Activated effector memory CD4-positive, alpha-beta T cell treated with Interleukin-2 at 50 U/mL for 16 hours (primary cell): ENCODE data around the gene CLIC2.
"Not testable (repeated sequence)": the region's sequence is repeated elsewhere in the genome, so short reads cannot be mapped to it uniquely, and the experiment has no call there.

Experiments
- DNase-seq: peaks from one replicate; pipeline ENCODE4 v3.0.0-alpha.2; 2020

The CLIC2 gene

DNA sequence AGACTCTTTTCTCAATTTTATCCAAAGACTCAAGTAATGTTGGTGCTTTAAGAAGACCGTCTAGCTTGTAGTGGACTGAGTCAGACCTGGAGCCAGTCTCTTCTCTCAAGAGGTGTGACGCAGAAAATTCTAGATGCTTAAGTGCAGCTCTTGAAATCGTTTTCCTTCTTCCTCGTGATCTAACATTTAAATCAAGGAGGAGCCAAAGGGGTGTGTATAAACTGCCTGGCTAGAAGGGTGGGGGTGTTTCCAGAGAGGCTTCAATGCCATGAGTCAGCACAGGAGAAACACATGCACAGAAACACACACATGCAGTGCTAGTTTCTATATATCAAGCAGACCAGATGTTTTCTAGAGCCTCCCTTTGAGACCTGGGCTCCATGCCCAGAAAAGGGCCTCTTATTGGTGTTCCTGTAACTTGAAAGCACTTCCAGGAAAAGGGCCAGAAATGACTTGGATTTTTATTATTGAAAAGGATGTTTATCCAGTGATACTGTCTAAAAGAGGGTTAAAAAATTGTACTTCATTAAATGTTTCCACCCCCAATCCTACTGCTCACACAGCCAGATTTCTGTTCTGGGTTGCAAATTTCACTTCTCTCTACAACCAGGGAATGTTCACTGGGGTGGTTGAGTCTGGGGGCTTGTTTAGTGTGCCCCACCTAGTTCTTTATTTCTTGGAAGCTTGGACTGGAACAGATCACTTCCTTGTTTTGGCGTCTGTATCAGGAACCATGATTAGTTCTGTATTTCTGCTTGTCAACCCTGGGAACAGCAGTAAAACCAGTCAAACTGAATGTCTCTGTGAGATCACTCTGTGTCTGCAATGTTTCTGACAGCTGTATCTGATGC, at the start of gene CLIC2:
Gene CLIC2, minus strand, starts transcription at position 129 of the 851 bp plus-strand sequence. CDS start 187 bp downstream, outside the sequence.
- no peak for DNase-seq

DNA sequence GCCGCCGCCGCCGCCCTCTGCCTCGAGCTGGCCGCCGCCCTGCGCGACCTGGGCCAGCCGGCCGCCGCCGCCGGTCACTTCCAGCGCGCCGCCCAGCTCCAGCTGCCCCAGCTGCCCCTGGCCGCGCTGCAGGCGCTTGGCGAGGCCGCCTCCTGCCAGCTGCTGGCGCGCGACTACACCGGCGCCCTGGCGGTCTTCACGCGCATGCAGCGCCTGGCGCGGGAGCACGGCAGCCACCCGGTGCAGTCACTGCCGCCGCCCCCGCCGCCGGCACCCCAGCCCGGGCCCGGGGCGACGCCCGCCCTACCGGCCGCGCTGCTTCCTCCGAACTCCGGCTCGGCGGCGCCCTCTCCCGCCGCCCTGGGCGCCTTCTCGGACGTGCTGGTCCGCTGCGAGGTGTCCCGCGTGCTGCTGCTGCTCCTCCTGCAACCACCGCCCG, 48.1 kb upstream of the CLIC2 start:
- not testable (repeated sequence) for DNase-seq

GRCh38 chrX:155381843-155382528, 47.6 kb upstream of the CLIC2 start, which contains the start of gene F8A2:
F8A2 (plus strand) TSS chrX:155382095; CDS start chrX:155382115, 20 bp downstream.
- not testable (repeated sequence) for DNase-seq

- DNase-seq: not testable (repeated sequence)
Measured at GRCh38 chrX:155379802-155380201, 45.4 kb upstream of the CLIC2 start.

GRCh38 chrX:155373777-155374458, 39.5 kb upstream of the CLIC2 start:
- DNase-seq: not testable (repeated sequence)

- not testable (repeated sequence) for DNase-seq
Measured at GRCh38 chrX:155363712-155364111, 29.3 kb upstream of the CLIC2 start.

- DNase-seq: not testable (repeated sequence)
Measured at GRCh38 chrX:155349448-155349847, 15.0 kb upstream of the CLIC2 start.

DNA sequence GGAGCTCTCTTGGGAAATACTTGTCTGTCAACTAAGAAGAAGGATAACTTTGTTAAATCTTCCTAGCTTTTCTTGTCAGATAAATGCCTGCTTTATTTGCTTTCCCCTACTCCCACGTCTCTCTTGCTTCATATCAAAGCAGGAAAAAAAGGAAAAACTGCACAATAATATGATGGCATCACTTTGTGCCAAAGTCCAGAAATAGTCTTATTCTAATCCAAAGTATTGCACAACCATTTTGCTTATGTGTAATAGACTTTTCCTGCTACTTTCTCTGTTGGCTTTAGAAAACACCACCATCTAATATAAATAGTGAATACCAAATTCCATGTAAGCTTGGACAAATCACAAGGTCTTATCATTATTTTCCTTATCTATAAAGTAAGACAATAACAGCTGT, 11.3 kb upstream of the CLIC2 start:
- not testable (repeated sequence) for DNase-seq

DNA sequence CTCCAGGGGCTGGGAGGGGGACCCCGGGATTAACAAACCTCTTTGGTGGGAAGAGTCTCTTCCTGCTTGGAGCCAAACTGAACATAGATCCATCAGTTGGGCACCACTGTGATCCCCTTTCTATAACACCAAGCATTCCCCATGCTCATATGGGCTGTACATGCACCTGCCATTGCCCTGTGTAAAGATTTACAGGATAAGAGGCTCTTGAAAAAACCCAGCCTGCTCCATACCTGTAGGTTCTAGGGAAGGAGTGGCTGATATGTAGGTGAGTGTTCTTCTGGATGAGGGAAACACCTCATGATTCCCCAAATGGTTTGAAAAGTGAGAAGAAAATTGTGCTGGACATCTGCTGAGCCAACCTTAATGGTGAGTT, 911 bp upstream of the CLIC2 start:
- DNase-seq: not testable (repeated sequence)

DNA sequence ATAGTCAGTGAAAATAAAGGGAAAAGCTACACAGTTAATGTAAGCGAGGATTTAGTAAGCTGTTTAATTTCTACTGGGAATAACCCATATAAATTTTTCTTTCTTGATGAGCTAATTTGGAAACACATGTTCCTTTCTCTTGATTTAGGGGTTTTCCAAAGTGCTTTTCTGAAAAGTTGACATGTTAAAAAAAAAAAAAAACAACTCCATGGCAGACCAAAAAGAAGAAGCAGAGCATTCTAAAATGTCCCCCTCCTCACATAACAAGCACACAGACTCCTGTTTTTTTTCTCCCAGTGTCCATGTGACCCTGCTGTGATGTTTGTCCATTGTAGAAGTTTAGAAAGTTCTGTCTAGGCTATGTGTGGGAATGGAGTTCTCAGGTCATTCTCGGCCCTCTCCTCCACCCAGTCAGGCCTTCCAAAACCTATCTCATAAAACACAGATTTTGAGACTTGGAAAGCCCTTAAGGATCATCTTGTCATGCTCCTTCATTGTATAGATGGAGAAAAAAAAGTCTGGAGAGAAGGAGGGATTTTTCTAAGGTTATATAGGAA, 792 bp downstream of the CLIC2 start:
- no peak for DNase-seq

DNA sequence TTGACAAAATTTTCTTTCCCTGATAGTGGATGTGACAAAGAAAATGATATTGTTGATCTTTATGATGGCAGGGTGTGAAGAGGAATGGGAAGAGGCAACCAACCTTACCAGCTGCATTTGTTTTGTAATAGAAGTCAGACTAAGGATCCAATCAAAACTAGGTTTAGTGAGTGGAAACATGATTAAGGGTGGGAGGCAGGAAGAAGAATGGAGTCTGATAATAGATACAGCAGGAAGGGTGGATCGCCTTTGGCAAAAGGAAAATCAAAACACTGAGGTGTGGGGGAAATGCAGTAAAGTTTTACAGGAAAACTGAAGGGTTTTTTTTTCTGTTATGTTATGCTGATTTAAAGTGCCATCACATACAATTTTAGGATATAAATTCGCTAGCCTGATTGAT, 3.4 kb downstream of the CLIC2 start:
- DNase-seq: no peak

DNA sequence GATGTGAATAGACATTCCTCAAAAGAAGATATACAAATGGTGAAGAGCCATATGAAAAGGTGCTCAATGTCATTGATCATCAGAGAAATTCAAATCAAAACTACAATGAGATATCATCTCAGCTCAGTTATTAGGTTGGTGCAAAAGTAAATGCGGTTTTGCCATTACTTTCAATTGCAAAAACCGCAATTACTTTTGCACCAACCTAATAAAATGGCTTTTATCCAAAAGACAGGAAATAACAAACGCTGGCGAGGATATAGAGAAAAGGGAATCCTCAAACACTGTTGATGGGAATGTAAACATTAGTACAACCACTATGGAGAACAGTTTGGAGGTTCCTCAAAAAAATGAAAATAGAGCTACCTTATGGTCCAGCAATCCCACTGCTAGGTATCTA, 5.1 kb downstream of the CLIC2 start:
- DNase-seq: no peak

DNA sequence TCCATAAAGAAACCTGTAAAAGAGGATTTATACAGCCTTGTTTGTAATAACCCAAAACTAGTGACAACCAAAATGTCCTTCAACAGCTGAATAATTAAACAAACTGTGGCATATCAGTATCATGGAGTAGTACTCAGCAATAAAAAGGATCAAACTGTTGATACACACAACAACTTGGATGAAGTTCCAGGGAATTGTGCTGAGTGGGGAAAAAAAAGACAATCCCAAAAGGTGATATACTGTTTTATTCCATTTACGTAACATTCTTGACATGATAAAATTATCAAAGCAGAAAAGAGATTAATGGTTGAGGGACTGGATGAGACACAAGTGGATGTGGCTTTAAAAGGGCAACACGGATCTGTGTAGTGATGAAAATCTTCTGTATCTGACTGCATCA, 7.8 kb downstream of the CLIC2 start:
- no peak for DNase-seq

- no peak for DNase-seq
Measured at GRCh38 chrX:155314260-155314659, 20.2 kb downstream of the CLIC2 start.

DNA sequence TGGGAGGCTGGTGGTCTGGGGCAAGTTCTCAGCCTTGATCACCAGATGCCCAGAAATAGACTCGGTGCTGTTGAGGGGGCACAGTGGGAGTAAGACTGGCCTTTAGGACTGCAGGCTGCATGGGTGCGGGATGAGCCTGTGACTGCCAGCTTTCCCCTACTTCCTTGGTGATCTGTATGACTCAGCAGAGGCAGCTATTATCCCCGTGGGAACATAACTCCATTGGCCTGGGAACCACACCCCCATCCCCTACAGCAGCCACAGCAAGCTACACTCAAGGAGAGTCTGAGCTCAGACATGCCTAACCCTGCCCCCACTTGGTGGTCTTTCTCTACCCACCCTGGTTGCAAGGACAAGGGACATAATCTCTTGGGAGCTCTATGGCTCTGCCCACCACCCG, 20.6 kb downstream of the CLIC2 start:
- no peak for DNase-seq

GRCh38 chrX:155293771-155294170, 40.6 kb downstream of the CLIC2 start:
- no peak for DNase-seq

DNA sequence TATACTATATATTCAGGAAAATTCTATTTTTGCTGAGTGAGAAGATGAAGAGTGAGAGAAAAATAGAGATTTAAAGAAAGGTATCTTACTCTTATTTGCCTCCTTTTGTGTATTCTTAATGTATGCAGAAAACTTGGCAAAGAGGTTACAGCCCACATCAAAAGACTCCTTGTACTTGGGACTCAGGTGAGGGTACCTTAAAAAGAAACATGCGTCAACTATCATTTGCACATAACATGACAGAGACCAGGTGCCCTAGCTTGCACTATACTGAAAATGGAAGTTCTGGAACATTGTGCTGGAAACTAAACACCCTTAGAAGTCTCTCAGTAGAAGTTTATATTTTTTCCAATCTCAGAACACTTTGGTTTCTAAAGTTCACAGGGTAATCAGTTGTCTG, 54.5 kb downstream of the CLIC2 start:
- no peak for DNase-seq

DNA sequence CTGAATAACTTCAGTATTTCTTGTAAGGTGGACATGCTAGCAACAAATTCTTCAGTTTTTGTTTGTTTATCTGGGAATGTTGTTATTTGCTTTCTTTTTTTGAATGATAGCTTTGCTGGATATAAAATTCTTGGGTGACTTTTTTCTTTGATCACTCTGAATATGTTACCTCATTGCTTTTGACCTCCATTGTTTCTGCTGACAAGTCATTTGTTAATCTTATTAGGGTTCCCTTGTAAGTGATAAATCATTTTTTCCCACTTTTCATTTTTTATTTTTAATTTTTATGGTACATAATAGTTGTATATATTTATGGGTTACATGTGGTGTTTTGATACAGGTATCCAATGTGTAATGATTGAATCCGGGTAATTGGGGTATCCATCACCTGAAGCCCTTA, 63.4 kb downstream of the CLIC2 start:
- no peak for DNase-seq

DNA sequence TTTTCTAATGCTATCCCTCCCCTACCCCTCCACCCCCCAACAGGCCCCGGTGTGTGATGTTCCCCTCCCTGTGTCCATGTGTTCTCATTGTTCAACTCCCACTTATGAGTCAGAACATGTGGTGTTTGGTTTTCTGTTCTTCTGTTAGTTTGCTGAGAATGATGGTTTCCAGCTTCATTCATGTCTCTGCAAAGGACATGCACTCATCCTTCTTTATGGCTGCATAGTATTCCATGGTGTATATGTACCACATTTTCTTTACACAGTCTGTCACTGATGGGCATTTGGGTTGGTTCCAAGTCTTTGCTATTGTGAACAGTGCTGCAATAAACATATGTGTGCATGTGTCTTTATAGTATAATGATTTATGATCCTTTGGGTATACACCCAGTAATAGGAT, 66.4 kb downstream of the CLIC2 start:
- DNase-seq: not testable (repeated sequence)

DNA sequence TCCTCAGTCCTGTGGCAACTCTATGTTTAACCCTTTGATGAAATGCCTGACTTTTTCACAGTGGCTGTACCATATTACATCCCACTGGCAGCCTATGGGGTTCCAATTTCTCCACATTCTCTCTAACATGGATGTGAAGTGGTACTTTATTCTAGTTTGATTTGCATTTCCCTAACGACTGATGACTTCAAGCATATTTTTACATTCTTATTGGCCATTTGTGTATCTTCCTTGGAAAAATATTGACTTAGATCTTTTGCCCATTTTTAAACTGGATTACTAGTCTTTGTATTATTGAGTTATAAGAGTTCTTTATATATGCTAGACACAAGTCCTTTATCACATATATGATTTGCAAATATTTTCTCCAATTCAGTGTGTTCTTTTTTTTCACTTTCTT, 68.0 kb downstream of the CLIC2 start:
- no peak for DNase-seq

- peak; percentile 56 for DNase-seq
Measured at GRCh38 chrX:155263854-155264628, 70.4 kb downstream of the CLIC2 start, which contains the start of gene RAB39B. RAB39B (minus strand) TSS chrX:155264491; CDS start chrX:155264288, 203 bp downstream.
